K562 (cell line): ENCODE data around the gene MYL1. TPM values are rescaled to one million over a fixed set of nuclear protein-coding genes. Genes with fewer than 3 reads are reported as not detected.

Experiments
- ATAC-seq: fragments of 200-7000 bp; cut with Tn5 transposase; 3 replicates; pipeline ENCODE4 v1.9.1; 2020; ENCODE audit warnings: moderate library complexity
- BruUV-seq: library from RNA; stranded (reverse); fragments of 400-500 nt; replicated peaks from 2 replicates; lab custom pipeline; 2021; lab: Mats Ljungman, UMichigan
- CTCF ChIA-PET: fragments of 300-600 bp; formaldehyde crosslinking; extraction: SDS; loops from one replicate; lab custom pipeline; 2021; ENCODE audit warnings: low intra/inter-chr PET ratio; lab: Yijun Ruan, JAX
- POLR2A ChIA-PET: fragments of 300-600, 350-650 bp; sonication (Branson Sonifier 250); formaldehyde crosslinking; extraction: SDS; loops from one replicate; lab custom pipeline; 2021; ENCODE audit warnings: antibody characterized with exemption, inconsistent platforms; lab: Yijun Ruan, JAX
- DNase-seq, 4 experiments: peaks; one replicate each; pipeline versions ENCODE4 v3.0.0 to v3.0.0-alpha.2; 2011 to 2018; ENCODE audit warnings: low spot score in 3 of 4, mixed read lengths in 3 of 4; ENCODE audit errors: extremely low read depth in 1 of 4
- FAIRE-seq: peaks from 2 replicates; lab custom pipeline; 2011; peaks lifted over from hg19 to GRCh38; lab: Jason Lieb, UNC
- H2AFZ ChIP-seq: 2 replicates; pipeline ENCODE4 v1.6.0; 2011; ENCODE audit warnings: low read depth, low read length, control low read depth, inconsistent platforms
- H3K27ac ChIP-seq: fragments of 200-600 bp; 3 replicates; pipeline ENCODE4 v1.8.0; 2011; ENCODE audit warnings: low read depth, mild to moderate bottlenecking, control low read depth, inconsistent platforms, low read length, moderate library complexity, mixed read lengths; ENCODE audit errors: extremely low read depth
- H3K27me3 ChIP-seq, 2 experiments: fragments of 300-600 bp in 1 of 2; 2 replicates in 1 of 2; 3 replicates in 1 of 2; pipeline versions ENCODE4 v1.6.0 to v1.8.0; 2011; ENCODE audit warnings: inconsistent platforms in 2 of 2, low read length in 2 of 2, mild to moderate bottlenecking in 1 of 2, mixed read lengths in 1 of 2, moderate library complexity in 1 of 2; ENCODE audit not compliant: control insufficient read depth in 2 of 2, insufficient read depth in 2 of 2
- H3K36me3 ChIP-seq: fragments of 300-600 bp; 3 replicates; pipeline ENCODE4 v1.8.0; 2011; ENCODE audit warnings: mild to moderate bottlenecking, low read length, inconsistent platforms; ENCODE audit not compliant: control insufficient read depth, insufficient read depth
- H3K4me1 ChIP-seq, 2 experiments: fragments of 200-600 bp in 1 of 2; replicated peaks in 1 of 2; 2 replicates in 1 of 2; 3 replicates in 1 of 2; pipeline versions ENCODE4 v1.5.1 to v1.8.0; 2011; ENCODE audit warnings: inconsistent platforms in 2 of 2, low read length in 2 of 2, mild to moderate bottlenecking in 1 of 2, mixed read lengths in 1 of 2, moderate library complexity in 1 of 2; ENCODE audit not compliant: control insufficient read depth in 2 of 2, insufficient read depth in 2 of 2
- H3K4me2 ChIP-seq: 2 replicates; pipeline ENCODE4 v1.6.1; 2011; ENCODE audit warnings: low read length, control low read depth, inconsistent platforms, mixed read lengths; ENCODE audit not compliant: insufficient read depth
- H3K4me3 ChIP-seq: fragments of 200-600 bp; sonication (generic), shearing (Covaris generic); 2 replicates; pipeline ENCODE4 v1.5.1; 2016; ENCODE audit warnings: control low read depth, inconsistent platforms
- H3K79me2 ChIP-seq: fragments of 200-600 bp; 3 replicates; pipeline ENCODE4 v1.8.0; 2011; ENCODE audit warnings: low read length, inconsistent platforms; ENCODE audit not compliant: control insufficient read depth, insufficient read depth
- H3K9ac ChIP-seq, 2 experiments: 2 replicates each; pipeline versions ENCODE4 v1.6.0 to v1.6.1; 2011; ENCODE audit warnings: low read depth in 2 of 2, low read length in 2 of 2, control low read depth in 1 of 2, inconsistent platforms in 1 of 2, mild to moderate bottlenecking in 1 of 2, mixed read lengths in 1 of 2; ENCODE audit not compliant: insufficient read depth in 1 of 2
- H3K9me1 ChIP-seq: one replicate; pipeline ENCODE4 v1.6.0; 2011; ENCODE audit warnings: inconsistent platforms, mild to moderate bottlenecking, low read length, moderate library complexity; ENCODE audit not compliant: control insufficient read depth, insufficient read depth
- H3K9me3 ChIP-seq: replicated peaks from 2 replicates; pipeline ENCODE4 v1.5.1; 2011; ENCODE audit warnings: low read depth, low read length, inconsistent platforms; ENCODE audit not compliant: control insufficient read depth, insufficient read depth
- H4K20me1 ChIP-seq: replicated peaks from 2 replicates; pipeline ENCODE4 v1.6.1; 2011; ENCODE audit warnings: low read length, inconsistent platforms, mixed read lengths; ENCODE audit not compliant: control insufficient read depth, insufficient read depth
- BRD9 ChIP-seq: fragments of 450-650 bp; IDR thresholded peaks from 2 replicates; pipeline ENCODE4 v1.6.1; 2018; ENCODE audit warnings: low read depth; ENCODE audit not compliant: partially characterized antibody
- CBX2 ChIP-seq: fragments of 200-600 bp; sonication (generic); IDR thresholded peaks from one replicate; pipeline ENCODE4 v1.6.1; 2012; ENCODE audit warnings: mild to moderate bottlenecking, low read length, inconsistent platforms; ENCODE audit not compliant: insufficient read depth, poor library complexity, severe bottlenecking
- EGR1 ChIP-seq: fragments of 450-650 bp; conservative IDR thresholded peaks from 2 replicates; pipeline ENCODE4 v1.6.1; 2017; ENCODE audit warnings: mild to moderate bottlenecking
- ESRRB ChIP-seq: fragments of 250-450 bp; sonication (Bioruptor Pico); IDR thresholded peaks from 2 replicates; pipeline ENCODE4 v1.5.0; 2020; ENCODE audit warnings: mild to moderate bottlenecking, moderate library complexity, borderline replicate concordance
- ETV6 ChIP-seq, 3 experiments: fragments of 150-350 bp in 1 of 3; sonication (generic) in 1 of 3; formaldehyde crosslinking in 1 of 3; IDR thresholded peaks; 2 replicates each; pipeline versions ENCODE4 v1.6.1 to v1.8.0; 2014 to 2022; ENCODE audit warnings: borderline replicate concordance in 2 of 3, low read depth in 2 of 3, antibody characterized with exemption in 1 of 3, low read length in 1 of 3, mild to moderate bottlenecking in 1 of 3, missing genetic modification reagents in 1 of 3
- GTF2E2 ChIP-seq: fragments of 200-800 bp; sonication (Bioruptor generic); IDR thresholded peaks from 2 replicates; pipeline ENCODE4 v1.6.1; 2016; ENCODE audit warnings: missing genetic modification characterization, missing compliant biosample characterization
- HIVEP1 ChIP-seq: fragments of 250-450 bp; sonication (Bioruptor Pico); IDR thresholded peaks from 2 replicates; pipeline ENCODE4 v1.4.0; 2020; ENCODE audit warnings: mild to moderate bottlenecking
- HNRNPUL1 ChIP-seq: fragments of 200-400 bp; formaldehyde crosslinking; IDR thresholded peaks from 2 replicates; pipeline ENCODE4 v1.6.1; 2017; ENCODE audit warnings: low read length
- KAT2B ChIP-seq: IDR thresholded peaks from one replicate; pipeline ENCODE4 v1.6.1; 2012; ENCODE audit warnings: low read depth, mild to moderate bottlenecking, control low read depth, inconsistent platforms, low read length, moderate library complexity
- KAT8 ChIP-seq: fragments of 450-650 bp; IDR thresholded peaks from 2 replicates; pipeline ENCODE4 v1.6.1; 2016; ENCODE audit warnings: low read depth, mild to moderate bottlenecking
- LEF1 ChIP-seq: fragments of 450-650 bp; IDR thresholded peaks from 2 replicates; pipeline ENCODE4 v1.6.1; 2016; ENCODE audit warnings: mild to moderate bottlenecking
- MEF2D ChIP-seq: conservative IDR thresholded peaks from 2 replicates; pipeline ENCODE4 v1.6.1; 2016; ENCODE audit warnings: low read depth, missing genetic modification characterization, missing compliant biosample characterization
- MTA1 ChIP-seq: fragments of 450-650 bp; IDR thresholded peaks from 2 replicates; pipeline ENCODE4 v1.6.1; 2017; ENCODE audit warnings: borderline replicate concordance
- NBN ChIP-seq: fragments of 450-650 bp; IDR thresholded peaks from 2 replicates; pipeline ENCODE4 v1.6.1; 2016; ENCODE audit warnings: low read depth, mild to moderate bottlenecking
- POLR2AphosphoS2 ChIP-seq: IDR thresholded peaks from 2 replicates; pipeline ENCODE4 v1.6.1; 2012; ENCODE audit warnings: low read length, improper control_type of control experiment
- PPARD ChIP-seq: fragments of 250-450 bp; sonication (Bioruptor Pico); IDR thresholded peaks from 2 replicates; pipeline ENCODE4 v1.8.0; 2022; ENCODE audit warnings: inconsistent platforms, mild to moderate bottlenecking, moderate library complexity
- SAFB ChIP-seq: fragments of 200-400 bp; formaldehyde crosslinking; IDR thresholded peaks from 2 replicates; pipeline ENCODE4 v1.6.1; 2017; ENCODE audit warnings: low read depth, low read length, borderline replicate concordance
- ZFP1 ChIP-seq: fragments of 450-650 bp; formaldehyde crosslinking; IDR thresholded peaks from 2 replicates; pipeline ENCODE4 v1.4.0; 2020; ENCODE audit warnings: mild to moderate bottlenecking, mixed read lengths
- ZNF551 ChIP-seq: fragments of 250-450 bp; sonication (Bioruptor Pico); IDR thresholded peaks from 2 replicates; pipeline ENCODE4 v1.5.0; 2021; ENCODE audit warnings: mild to moderate bottlenecking, moderate library complexity
- WGBS: fragments of 100-300 bp; shearing (Covaris generic); methylation state at CpG from one replicate; pipeline ENCODE4 v1.1.6; 2016; ENCODE audit warnings: low coverage, mixed read lengths; ENCODE audit not compliant: insufficient coverage; ENCODE audit errors: missing lambda C conversion rate; 5-methylcytosine and 5-hydroxymethylcytosine counted together
- in situ Hi-C: fragments of 300-500 bp; cut with MboI; formaldehyde crosslinking; loops from 4 replicates; pipeline ENCODE4 v1.15.0; 2018; ENCODE audit warnings: inconsistent platforms, mixed read lengths
- intact Hi-C: fragments of 100-400 bp; cut with micrococcal nuclease; formaldehyde crosslinking; loops from 2 replicates; pipeline ENCODE4 v1.14.2; 2022
- polyA plus RNA-seq, 8 experiments: library from polyadenylated mRNA; depleted of rRNA in 4 of 8; stranded (reverse) in 5 of 8; unstranded in 3 of 8; fragments of >200 nt; fragmentation: Nextera tagmentation in 2 of 8; fragmentation: Illumina TruSeq in 1 of 8; extraction: Ambion mirVana in 2 of 8; extraction: Trizol in 1 of 8; gene quantifications; 2 replicates each; pipeline versions ENCODE4 v1.2.1 to v1.2.3, GENCODE V29; 2011 to 2014; ENCODE audit warnings: inconsistent platforms in 1 of 8, missing spikeins in 1 of 8
- total RNA-seq, 7 experiments: library from RNA; depleted of rRNA in 6 of 7; stranded (reverse); fragments of >200 nt in 6 of 7; fragmentation: Illumina TruSeq in 2 of 7; extraction: Trizol in 2 of 7; gene quantifications; 2 replicates each; pipeline versions ENCODE4 v1.2.1 to v1.2.3, GENCODE V29; 2011 to 2021; ENCODE audit warnings: low replicate concordance in 1 of 7

The MYL1 gene
- total and polyA plus RNA-seq, 9 of the 15 experiments (the other 6 are each of a cell fraction or from before 2014, with no cell fraction given): not detected

DNA sequence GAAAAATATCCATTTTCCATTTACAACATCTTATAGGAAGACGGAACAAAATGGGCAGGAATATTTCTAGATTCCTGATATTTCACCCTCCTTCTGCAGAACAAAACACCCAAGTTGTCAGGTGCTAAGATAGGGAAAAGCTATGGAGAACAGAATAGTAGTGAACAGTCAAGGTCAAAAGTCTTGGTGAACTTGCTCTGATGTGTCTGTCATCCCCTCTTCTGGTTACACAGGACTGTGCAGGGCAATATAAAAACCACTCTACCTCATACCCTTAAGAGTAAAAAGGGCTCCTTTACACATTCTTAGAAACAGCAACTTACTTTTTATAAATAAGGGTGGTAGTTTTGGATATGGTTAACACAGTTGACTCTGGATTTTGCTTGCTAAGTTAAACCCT lies 4.4 kb downstream of the MYL1 start:
- POLR2A ChIA-PET: no interaction called here
- no peak overlapping the region for H2AFZ ChIP-seq
- TF ChIP-seq MTA1 (no peak), NBN (no peak), ZNF551 (CRISPR knock-in tag) (no peak), CBX2 (no peak)
- TF ChIP-seq, all 486 proteins: peak for 0
- no peaks in the 10 kb centered on the region for H3K4me1 ChIP-seq
- no peak overlapping the region for H3K27ac ChIP-seq
- in situ Hi-C loops (no loop called here), intact Hi-C loops (no loop called here)
- no peaks in the 10 kb centered on the region for H3K36me3 ChIP-seq
- FAIRE-seq: no peak
- H3K9me3 ChIP-seq: no peaks in the 10 kb centered on the region
- H3K9ac ChIP-seq: no peak overlapping the region
- DNase-seq: no peak
- H4K20me1 ChIP-seq: no peaks in the 10 kb centered on the region
- BruUV-seq: no TSS peak
- no peaks in the 10 kb centered on the region for H3K9me1 ChIP-seq
- CTCF ChIA-PET: no interaction called here
- no peak for ATAC-seq
- 0% methylated on average over 1 of the region's 1 CpG for WGBS
- no peak overlapping the region for H3K4me3 ChIP-seq
- H3K4me2 ChIP-seq: no peak overlapping the region
- no peaks in the 10 kb centered on the region for H3K79me2 ChIP-seq
- no peaks in the 10 kb centered on the region for H3K27me3 ChIP-seq

DNA sequence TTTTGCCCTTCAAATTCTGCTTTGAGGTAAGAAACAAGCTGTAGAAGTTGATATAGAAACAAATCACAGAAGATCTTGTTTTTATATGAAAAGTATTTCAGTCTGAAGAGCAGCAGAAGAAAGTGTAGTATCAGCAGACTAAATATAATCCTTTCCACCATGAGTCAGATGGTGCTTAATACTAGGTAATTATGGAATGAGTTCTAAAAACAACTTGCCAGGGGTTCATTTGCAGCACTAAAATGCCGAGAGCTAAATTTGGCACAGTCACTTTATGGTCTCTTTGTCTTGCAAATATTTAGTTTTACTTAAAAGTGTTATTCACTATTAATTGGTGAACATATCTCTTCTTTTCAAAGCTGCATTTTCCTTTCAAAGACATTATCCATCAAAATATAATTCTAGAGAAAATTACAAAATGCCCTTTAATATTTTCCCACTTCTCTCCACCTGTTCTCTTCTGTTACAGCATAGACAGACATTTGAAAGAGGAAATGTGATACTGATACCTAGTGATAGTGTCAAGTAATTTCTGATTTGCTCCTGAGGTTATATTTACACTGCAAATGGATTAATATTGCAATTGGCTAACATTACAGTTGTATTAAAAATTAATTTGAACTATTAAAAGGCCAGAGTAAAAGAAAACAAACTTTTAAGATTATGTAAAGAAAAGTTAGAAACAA lies 5.3 kb downstream of the MYL1 start:
- Histone ChIP-seq H4K20me1 (no peaks in the 10 kb centered on the region), H3K36me3 (no peaks in the 10 kb centered on the region), H3K9me1 (no peaks in the 10 kb centered on the region), H3K4me2 (no peak overlapping the region), H3K4me3 (no peak overlapping the region), H3K27me3 (no peaks in the 10 kb centered on the region), H3K9me3 (no peaks in the 10 kb centered on the region), H3K9ac (no peak overlapping the region), H3K79me2 (no peaks in the 10 kb centered on the region), H3K4me1 (no peaks in the 10 kb centered on the region), H3K27ac (no peak overlapping the region), H2AFZ (no peak overlapping the region)
- intact Hi-C loops: no loop called here
- ChIA-PET CTCF (no interaction called here), POLR2A (no interaction called here)
- no TSS peak for BruUV-seq
- WGBS: 0% methylated on average over 1 of the region's 1 CpG
- no peak for ATAC-seq
- no peak for FAIRE-seq
- in situ Hi-C loops: no loop called here
- no peak for DNase-seq
- TF ChIP-seq KAT8 (no peak), LEF1 (no peak), HNRNPUL1 (no peak), ZFP1 (no peak), GTF2E2 (tag) (no peak), PPARD (CRISPR knock-in tag) (no peak), MEF2D (tag) (no peak), KAT2B (no peak), SAFB (no peak), ESRRB (CRISPR knock-in tag) (no peak), POLR2AphosphoS2 (no peak), BRD9 (no peak), HIVEP1 (no peak), EGR1 (no peak), ETV6 (IDR thresholded peaks at IDR 0.05; ENCODE audit: borderline replicate concordance in 1 of 2, low read depth in 2 of 2, low read length in 1 of 2) (no peak), ETV6 (CRISPR knock-in tag; IDR thresholded peaks at IDR 0.05; ENCODE audit: borderline replicate concordance) (no peak)
